Right lobe of liver (tissue), 4 donors: ENCODE data around the gene KCND3.

Source experiments
- POLR2A ChIP-seq: fragments of 450-650 bp; IDR thresholded peaks from one replicate; pipeline ENCODE4 v1.6.1; 2017; ENCODE audit warnings: antibody characterized with exemption, mild to moderate bottlenecking
- TF ChIP-seq, protein P1 (sequence below), 4 donors: fragments of 200-600 bp in 3 of 4; fragments of 450-650 bp in 1 of 4; IDR thresholded peaks; one replicate each; pipeline versions ENCODE4 v1.5.1 to v1.8.0; 2016 to 2022; ENCODE audit warnings: antibody characterized with exemption in 4 of 4, mild to moderate bottlenecking in 2 of 4
- donor health status: DM: no; HTN: no; CAD: no.
- donor health status: DM: no; HTN: no; CAD: no.
- donor health status: DM: no; HTN: yes; CAD: no.

DNA sequence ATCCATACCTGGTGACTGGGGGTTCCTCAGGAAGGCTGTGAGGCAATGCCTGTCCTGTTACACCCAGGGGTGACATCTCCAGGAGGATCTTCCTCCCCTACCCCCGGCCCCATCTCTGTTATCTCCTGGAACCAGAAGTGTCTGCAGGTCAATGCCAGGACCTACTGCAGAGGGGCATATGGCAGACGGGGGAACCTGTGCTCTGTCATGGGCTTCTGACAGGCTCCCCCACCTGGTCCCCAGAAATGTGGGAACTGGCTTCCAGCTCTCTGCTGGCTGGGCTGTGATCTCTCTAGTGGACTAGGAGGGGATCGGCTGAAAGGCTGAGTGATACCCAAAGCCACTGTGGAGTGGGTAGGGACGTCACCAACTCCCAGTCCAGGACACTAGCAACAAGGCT, 21.0 kb downstream of the KCND3 start:
- TF ChIP-seq, protein P1, sequence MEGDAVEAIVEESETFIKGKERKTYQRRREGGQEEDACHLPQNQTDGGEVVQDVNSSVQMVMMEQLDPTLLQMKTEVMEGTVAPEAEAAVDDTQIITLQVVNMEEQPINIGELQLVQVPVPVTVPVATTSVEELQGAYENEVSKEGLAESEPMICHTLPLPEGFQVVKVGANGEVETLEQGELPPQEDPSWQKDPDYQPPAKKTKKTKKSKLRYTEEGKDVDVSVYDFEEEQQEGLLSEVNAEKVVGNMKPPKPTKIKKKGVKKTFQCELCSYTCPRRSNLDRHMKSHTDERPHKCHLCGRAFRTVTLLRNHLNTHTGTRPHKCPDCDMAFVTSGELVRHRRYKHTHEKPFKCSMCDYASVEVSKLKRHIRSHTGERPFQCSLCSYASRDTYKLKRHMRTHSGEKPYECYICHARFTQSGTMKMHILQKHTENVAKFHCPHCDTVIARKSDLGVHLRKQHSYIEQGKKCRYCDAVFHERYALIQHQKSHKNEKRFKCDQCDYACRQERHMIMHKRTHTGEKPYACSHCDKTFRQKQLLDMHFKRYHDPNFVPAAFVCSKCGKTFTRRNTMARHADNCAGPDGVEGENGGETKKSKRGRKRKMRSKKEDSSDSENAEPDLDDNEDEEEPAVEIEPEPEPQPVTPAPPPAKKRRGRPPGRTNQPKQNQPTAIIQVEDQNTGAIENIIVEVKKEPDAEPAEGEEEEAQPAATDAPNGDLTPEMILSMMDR (IDR thresholded peaks at IDR 0.05), result no peak
- TF ChIP-seq POLR2A, result no peak
